IPS DF 4.7 (cell line): ENCODE results near the gene RHOT2.
"Not testable (repeated sequence)": the region's sequence is repeated elsewhere in the genome, so short reads cannot be mapped to it uniquely, and the experiment has no call there.

Experiments
- DNase-seq: peaks from one replicate; pipeline ENCODE4 v3.0.0-alpha.2; 2013; ENCODE audit warnings: low spot score; ENCODE audit errors: extremely low read depth

RHOT2 gene

DNA sequence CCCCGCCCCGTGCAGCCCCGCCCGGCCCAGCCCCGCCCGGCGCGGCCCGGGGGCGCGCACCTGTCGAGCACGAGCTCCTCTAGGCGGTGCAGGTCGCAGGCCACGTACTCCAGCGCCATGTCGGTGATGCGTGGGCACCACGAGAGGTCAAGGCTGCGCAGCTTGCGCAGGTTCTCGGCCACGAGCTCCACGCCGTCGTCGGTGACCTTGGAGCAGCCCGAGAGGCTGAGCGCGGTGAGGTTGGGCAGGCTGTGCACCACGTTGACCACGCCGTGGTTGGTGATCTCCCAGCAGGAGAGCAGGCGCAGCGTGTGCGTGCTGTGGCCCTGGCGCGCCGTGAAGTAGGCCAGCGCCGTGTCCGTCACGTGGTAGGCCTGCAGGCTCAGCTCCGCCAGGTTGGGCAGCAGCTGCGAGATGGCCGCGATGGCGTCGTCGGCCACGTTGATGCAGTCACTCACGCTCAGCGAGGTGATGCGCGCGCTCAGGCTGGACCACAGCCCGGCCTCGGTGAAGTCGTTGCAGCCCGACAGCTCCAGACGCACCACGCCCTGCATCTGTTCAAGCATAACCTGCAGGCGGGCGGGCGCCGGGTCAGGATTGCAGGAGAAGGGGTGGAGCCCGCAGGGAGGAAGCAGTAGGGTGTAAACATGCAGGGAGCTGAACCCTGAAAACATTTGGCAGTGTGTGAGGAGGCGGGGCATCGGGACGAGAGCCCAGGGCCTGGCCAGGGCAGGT is 27.6 kb downstream of the RHOT2 start:
- DNase-seq = no peak

DNA sequence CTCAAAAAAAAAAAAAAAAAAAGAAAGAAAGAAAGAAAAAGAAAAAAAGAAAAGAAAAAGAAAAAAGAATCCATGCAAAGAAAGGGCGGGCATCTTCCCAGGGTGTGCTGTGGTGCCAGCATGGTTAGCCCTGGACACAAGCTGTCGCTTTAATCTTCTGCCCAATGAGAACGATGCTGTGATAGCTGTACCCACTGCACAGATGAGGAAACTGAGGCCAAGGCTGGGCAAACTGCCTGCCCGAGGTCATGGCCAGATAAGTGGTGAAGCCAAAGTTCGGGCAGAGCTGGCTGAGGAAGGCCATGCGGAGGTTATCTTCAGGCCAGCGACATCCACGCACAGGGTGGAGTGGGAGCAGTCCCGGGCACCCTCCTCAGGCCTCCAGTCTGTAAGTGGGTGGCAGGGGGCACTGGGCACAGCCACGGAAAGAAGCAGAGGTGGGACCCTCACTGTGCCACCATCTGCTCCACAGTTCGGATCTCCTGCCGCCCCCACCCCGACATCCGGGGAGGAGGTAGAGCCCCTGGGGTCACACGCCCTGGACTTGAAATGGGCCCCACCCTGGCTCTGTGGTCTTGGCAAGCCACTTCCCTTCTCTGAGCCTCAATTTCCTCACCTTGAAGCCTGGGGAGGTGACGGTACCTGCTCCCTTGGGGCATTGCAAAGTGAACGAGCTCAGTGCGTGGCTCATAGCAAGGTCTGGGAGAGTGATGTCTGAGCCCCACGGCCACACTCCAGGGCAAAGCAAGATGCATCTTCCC is 31.2 kb downstream of the RHOT2 start:
- DNase-seq = no peak

DNA sequence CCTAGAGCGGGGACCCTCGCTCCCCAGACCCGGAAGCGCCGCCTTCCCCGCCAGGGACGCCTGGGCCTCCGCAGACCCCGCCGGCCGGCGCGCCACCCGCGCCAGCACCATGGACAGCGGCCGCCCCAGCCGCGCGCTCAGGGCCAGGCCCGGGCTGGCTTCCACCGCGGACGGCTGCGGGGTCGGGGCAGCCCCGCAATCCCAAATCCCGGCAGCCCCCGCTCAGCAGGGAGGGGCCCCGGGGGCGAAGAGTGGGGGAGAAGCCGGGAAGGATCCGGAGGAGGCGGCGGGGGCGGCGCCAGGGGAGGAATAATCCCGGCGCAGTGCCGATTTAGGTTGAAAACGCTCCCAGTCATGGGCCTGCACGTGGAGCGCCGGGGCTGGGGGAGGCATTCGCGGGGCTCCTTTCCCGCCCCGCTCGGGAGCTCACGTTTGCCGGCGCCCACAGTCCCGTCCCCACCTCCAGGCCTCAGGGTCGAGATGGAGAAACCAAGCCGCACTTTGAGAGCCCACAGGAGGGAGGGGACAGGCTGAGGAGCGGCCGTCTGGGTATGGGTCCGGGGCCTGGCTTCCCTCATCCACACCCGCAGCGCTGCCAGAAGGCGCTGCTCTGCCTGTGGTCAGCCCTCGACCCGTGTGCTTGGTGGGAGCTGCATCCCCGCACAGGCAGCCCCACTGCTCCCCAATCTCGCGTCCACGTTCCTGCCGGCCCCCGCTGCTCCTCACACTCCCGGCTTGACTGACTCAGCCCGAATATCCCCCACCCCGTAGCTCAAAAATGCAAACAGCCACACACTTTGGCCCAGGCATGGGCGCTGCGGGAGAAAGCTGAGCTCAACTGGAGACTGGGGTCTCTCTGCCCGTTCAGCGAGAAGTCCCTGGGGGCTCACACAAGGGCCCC is 33.0 kb downstream of the RHOT2 start:
- DNase-seq = no peak

DNA sequence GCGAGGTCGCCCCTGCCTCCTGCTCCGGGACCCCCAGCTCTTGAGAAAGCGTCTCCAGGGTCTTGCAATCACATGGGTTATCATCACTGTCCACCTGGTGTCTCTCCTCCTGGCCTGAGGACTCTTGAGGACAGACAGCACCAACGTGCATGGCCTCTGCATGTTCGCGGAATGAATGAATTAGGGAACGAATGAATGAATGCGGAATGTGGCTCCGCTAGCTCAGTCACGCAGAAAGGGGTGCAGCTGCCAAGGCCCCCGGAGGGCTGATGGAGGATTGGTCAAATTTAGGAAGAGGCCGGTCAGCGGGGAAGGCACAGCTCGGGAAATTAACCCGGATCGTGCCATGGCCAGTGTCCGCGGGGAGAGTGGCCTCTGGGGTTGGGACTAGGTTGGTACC is 34.4 kb downstream of the RHOT2 start:
- no peak for DNase-seq

DNA sequence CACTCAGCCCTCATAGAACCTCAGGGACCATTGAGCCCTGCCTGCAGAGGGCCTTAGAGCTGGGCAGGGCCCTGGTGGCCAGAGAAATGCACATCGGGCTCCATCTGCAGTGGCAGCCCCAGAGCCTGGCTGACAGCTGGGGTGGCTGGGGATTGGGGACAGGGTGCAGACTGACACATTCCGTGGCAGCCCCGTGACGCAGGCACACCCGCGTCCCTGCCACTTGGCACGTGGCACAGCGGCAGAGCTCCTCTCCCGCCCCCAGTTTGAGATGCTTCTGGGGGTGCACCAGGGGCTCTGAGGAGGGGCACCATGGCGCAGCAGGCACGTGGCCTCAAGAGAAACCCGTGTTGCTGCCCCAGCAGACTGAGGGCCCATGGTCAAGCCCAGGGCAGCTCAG is 35.5 kb downstream of the RHOT2 start:
- DNase-seq = no peak

DNA sequence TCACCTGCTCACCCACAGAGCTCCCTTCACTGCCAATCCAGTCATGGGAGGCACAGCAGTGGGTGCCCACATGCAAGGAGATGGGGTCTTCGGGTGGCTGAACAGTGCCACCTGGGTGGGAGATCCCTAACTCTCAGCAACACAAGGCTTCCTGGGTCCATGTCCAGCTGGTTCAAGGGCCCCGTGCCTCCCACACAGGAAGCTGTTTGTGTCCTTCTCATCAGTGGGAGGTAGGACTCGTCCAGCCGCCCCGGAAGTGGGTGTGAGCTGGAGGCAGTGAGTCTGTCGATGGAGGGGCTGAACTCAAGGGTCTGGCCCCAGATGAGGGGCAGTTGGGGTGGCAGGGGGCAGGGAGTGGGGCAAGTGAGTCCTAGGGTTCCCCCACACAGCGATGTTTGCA is 36.1 kb downstream of the RHOT2 start:
- no peak for DNase-seq

DNA sequence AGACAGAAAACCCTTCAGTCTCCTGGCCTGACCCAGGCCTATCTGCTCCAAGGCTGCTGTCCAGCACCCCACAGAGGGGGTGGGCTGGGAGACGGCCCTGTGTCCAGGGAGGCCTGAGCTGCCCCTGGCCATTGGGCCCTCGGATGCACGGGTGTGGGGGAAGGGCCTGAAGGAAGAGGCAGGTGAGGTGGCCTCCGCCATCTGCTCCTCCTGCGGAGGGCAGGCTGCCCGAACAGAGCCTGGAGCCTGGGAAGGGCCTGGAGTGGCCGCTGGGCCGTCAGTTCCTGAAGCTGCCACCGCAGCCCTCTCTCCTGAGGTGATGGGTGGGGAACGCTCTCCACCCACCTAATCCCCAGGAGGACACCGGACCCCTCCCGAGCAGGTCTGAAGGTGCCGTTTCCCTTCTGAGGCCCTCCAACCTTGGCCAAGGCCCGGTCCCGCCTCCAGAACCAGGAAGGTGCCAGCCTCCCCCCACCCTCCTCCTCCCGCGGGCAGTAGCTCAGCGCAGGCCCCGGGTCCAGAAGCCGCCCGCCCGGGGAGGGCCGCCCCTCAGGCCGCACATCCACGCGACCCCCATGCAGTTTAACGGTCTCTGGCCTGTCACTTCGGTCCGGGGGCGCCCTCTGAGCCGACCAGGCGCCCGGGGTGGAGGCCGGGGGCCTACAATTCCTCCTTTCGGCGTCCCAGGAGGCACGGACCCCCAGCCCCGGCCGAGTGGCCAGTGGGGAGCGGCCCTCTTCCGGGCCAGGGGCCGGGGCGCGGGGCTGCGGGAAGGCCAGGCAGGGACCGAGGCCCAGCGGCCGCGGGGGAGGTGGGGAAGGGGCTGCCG is 36.8 kb downstream of the RHOT2 start:
- no peak for DNase-seq

DNA sequence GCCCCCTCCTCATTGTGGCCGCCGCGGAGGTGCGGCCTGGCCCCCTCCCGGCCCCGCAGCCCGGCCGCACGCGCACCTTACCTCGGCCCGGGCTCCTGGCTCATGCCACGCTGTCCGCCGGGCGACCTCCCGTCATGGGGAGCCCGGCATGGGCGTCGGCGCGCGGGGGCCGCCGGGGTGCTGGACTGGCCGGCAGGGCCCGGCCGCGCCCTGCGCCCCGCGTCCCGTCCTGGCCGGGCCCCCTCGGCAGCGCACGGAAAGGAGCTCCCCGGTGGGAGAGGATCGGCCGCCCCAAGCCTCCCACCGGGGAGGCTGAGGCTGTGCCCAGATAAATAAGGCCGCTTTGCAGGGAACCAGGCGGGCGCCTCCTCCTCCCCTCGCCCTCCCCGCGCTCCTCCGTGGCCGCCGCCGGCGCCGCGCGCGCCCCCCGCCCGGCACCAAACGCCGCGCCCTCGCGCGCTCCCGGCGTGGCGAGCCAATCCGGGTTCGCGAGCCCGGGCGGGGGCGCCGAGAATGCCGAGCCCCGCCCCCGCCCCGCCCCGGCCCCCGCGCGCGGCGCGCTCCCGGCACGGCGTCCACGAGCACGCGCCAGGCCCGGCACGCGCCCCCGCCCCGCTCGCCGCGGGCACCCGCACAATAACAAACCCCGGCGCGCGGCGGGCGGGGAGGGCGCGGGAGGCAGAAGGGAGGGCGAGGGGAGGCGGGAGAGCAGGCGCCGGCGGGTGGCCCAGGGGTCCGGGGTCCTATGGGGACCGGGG is 37.7 kb downstream of the RHOT2 start, which contains the start of gene FBXL16:
Gene FBXL16, minus strand, starts transcription at position 371 of the 758 bp plus-strand sequence. CDS start 8,396 bp downstream, outside the sequence.
- DNase-seq = no peak

DNA sequence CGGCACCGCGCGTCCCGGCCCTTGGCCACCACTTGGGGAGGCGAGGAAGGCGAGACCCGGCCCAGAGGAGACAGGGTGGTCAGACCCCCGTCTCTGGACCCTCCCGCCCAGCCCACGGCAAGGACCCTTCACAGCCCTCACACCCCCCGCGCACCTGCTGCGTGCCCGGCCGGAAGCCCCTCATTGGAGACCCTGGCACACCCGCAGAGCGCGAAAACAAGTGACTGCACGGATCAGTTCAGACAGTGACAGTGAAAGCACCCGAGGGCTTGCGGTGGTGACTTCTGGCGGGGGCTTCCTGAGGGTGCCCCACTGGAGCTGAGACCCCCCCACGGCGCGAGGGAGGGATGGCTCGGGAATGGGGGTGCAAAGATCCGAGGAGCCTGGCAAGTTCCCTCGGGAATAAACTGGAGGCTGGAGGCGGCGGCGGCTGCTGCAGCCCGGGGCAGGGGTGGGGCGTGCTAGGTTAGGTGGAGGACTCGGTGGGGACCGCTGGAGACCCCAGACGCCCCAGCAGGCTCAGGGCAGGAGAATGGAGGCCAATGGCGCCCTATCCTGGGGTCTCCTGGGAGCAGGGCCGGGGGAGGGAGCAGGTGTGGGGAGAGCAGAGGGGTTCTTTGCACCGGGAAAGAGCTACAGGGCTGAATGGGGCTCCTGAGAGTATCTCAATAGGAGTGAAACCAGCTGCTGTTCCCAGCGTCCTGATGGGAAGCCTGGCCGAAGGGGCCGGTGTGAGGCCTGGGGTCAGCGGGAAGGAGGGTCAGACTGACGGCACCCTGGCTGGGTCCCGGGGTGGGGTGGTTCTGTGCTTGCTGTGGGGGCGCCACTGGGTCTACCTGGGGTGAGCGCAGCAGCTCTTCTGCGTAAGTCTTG is 38.5 kb downstream of the RHOT2 start:
- DNase-seq = no peak

DNA sequence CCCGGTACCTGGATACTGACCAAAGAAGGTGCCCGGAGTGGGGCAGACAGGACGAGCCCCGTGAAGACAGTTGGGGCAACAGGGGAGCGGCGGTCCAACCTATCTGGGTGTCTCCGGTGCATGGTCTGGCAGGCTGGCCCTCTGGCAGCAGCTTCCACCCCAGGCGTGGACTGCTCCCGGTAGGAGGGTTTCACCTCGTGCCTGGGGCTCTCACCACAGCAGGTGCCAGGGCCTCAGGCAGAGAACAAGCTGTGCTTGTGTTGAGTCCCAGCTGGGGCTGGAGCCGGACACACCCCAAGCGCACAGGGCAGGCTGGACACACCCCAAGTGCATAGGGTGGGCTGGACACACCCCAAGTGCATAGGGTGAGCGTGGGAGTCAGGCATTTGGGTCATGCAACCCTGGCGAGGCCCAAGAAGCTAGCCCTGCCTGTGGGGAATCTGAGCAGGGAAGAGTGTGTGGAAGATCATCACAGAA is 39.2 kb downstream of the RHOT2 start:
- DNase-seq = no peak

DNA sequence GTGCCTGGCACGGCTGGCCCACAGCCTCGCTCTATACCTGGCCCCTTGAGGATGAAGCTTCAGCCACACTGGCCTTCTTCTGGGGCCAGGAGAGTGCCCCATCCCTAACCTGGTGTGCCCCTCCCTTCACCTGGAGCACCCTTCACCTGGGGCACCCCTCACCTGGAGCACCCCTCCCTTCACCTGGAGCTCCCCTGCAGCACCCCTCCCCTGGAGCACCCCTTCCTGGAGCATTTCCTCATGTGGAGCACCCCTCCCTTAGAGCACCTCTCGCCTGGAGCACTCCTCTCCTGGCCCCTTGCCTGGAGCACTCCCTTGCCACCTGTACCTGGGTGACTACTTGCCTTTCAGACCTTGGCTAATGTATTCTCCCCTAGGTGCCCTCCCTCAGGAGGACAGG is 40.1 kb downstream of the RHOT2 start:
- DNase-seq = no peak

DNA sequence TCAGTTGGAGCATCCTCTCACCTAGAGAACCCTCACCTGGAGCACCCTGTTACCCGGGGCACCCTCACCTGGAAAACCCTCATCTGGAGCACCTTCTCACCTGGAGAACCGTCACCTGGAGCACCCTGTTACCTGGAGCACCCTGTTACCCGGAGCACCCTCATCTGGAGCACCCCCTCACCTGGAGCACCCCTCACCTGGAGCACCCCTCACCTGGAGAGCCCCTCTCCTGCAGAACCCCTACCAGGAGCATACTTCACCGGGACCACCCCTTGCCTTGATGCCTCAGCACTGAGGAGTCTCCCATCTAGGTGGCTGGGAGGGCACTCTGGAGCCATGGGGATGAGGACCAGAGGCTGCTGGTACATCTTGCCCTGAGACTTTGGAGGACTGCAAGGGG is 41.0 kb downstream of the RHOT2 start:
- DNase-seq = no peak

DNA sequence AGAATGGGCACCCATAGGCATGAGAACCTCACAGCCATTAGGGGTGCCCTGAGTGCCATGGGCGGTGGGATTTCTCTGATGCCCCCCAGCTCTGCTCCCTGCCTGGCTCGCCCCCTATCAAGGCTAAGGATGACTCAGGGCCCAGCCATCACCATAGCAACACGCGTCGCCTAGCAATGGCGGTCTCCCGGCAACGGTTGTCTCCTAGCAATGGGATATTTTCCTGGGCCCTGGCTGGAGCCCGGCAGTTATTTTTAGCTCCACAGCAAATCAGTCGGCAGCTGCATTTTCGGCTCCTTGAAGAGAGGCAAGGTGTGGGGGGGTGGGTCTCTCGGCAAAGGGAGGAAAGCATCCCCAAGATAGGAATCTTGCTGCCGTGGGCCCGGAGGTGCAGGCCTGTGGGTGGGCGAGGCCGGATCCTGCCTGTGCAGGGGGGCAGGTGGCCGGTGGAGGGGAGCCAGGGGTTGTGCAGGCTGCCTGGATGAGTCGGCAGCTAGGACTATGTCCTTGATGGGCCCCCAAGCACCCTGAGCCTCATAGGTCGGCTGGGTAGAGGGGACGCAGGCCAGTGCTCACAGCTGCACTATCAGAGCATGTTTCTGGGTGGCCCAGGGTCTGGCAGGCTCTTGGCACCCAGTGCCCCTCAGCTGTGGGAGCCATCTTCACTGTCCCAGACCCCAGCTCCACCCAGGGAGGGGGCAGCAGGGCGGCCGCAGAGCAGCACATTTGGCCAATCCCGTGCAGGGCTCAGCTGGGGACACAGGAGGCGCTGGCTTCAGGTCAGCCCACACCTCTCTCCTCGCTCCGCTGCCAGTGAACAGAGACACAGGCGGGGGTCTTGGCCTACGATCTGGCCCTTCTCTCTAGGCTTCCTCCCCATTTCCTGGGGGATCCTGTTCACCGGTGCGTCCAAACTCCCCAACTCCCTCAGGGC is 41.9 kb downstream of the RHOT2 start:
- no peak for DNase-seq

DNA sequence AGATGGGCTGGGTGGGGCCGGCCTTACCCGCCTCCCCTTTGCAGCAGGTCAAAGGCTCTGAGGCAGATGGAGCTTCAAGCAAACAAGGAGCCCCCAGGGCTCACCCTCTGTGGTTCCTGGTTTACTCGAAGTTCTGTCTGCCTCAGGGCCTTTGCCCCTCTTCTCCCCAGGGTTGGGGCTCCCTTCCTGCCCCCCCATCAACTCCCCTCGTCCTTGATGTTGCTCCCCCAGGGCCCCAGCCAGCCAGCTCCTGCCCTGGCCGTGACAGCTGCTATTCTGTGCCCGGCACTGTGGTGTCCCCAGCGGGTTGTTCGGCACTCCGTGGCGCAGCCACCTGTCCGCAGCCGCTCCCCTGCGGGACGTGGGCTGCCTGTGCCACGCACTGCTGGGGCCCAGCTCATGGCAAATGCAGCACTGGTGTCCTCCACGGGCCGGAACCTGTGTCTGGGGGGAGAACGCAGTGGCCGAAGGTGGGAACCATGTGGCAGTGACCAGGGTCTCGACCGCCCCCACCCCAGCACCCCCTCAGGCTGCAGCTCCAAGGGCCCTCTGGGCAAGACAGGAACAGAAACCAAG is 42.7 kb downstream of the RHOT2 start:
- DNase-seq = no peak

DNA sequence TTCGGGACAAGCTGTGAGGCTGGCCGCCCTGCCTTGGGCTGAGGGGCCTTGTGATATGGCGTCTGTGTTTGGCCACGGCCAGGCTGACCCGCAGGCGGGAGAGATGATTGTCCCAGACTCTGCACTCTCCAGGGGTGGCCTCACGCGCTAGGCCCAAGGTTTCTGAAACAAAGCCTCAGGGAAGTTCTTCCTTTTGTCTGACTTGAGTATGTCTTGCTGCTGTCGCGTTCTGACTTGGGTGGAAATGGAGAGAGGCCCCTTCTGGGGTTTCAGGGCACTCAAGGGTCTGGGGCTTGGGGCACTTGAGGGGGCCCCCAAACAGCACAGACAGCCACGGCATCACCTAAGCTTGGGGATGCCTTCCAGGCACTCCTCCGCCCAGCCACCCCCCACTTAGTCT is 43.2 kb downstream of the RHOT2 start:
- DNase-seq = no peak

DNA sequence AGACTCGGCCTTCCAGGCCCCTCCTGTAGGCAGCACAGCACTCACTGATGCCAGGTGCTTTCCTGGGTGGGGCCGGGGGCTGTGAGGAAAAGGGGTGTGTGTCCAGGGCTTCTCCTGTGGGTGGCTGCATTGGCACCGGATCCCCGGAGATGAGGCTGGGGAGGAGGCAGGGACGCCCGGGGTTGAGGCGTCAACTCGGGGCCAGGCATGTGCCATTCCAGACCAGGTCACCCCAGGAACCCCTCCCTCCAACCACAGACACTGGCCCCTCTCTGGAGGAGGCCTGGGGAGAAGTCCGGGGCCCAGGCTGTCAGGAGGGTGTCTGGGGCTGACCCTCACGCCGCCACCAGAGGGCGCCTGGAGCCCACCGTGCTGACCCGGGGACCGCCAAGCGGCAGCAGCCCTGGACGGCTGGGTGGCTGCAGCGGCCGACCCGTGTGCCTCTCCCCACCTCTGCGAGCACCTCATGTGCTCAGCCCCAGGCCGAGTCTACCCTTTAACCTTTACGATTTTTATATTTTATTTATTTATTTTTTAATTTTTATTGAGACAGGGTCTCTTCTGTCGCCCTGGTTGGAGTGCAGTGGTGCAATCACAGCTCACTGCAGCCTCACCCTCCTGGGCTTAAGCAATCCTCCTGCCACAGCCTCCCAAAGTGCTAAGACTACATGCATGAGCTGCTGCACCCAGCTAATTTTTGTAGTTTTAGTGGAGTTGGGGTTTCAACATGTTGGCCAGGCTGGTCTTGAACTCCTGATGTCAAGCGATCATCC is 43.8 kb downstream of the RHOT2 start:
- DNase-seq = no peak

DNA sequence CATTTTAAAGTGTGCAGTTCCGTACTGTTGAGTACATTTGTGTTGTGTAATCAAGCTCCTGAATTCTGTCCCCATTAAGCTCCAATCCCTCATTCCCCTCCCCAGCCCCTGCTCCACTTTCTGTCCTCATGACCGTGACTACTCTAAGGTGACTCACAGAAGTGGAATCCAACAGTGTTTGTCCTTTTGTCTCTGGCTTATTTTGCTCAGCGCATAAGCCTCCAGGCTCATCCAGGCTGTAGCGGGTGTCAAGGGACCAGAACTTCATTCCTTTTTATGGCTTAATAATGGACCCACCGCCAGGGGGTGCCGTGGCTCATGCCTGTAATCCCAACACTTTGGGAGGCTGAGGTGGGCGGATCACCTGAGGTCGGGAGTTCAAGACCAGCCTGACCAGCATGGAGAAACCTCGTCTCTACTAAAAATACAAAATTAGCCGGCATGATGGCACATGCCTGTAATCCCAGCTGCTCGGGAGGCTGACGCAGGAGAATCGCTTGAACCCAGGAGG is 44.9 kb downstream of the RHOT2 start:
- DNase-seq = not testable (repeated sequence)
